Measurements from ENCODE around the gene ARFGEF3. TPM values are rescaled to one million over a fixed set of nuclear protein-coding genes. Genes with fewer than 3 reads are reported as not detected.
"Not testable (repeated sequence)": the region's sequence is repeated elsewhere in the genome, so short reads cannot be mapped to it uniquely, and the experiment has no call there.

Gene ARFGEF3
- polyA plus RNA-seq, 3 donors, result 5.7 to 6.7 (median 6.6) TPM

DNA sequence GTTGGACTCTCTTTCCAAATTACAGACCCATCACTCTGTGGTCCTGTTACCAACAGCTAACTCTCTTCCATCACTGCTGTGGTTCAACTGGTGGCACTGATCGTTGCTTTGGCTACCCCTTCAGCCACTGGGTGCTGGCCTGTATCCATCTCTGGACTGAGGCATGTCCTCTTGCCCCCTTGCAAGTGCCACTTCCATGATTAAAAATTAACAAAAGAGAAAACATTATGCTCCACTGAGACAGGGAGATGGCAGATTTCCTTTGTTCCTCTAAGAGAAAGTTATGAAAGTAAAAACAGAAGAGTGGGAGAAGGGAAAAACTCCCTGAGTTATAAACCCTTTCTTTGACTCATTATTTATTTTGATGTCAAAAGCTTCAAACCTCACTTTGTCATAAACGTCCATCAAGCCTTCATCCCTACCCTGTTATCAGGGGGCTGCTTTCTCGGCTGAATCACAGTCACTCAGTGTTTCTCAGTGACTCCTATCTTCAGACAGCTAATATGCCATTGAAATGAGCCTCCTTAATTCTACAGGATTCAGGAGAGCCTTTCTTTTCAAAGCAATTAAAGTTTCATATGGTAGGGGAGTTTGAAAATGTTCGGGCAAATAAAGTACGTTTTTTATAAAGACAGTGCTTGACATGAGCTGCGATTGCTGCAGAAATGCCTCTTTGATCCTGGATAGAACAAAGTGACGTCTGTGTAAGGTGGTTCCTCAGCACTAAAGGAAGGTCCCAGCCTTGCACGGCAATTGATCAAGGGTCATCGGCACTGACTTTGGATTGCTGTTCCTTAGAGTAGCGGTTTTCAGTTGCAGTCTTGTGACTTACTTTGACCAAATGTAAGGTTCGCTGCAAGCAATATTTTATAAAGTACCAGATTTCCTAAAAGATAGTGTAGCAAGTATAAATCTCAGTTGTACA lies 106.5 kb downstream of the ARFGEF3 start:
- no peak for DNase-seq

DNA sequence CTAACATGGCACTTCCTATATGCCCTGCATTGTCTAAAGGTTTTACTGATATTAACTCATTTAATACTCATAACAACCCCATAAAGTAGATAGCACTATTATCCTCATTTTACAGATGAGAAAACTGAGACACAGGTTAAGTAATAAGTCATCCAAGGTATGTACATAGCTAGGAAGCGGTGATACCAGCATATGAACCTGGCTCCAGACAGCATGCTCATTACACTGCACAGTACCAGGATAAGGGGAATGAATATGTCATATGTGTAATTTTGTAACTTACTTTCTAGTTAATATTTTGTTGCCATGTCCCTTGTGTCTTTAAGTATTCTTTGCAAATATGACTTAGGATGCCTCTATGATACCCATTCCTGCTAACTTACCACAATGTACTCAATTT lies 109.7 kb downstream of the ARFGEF3 start:
- no peak for DNase-seq

DNA sequence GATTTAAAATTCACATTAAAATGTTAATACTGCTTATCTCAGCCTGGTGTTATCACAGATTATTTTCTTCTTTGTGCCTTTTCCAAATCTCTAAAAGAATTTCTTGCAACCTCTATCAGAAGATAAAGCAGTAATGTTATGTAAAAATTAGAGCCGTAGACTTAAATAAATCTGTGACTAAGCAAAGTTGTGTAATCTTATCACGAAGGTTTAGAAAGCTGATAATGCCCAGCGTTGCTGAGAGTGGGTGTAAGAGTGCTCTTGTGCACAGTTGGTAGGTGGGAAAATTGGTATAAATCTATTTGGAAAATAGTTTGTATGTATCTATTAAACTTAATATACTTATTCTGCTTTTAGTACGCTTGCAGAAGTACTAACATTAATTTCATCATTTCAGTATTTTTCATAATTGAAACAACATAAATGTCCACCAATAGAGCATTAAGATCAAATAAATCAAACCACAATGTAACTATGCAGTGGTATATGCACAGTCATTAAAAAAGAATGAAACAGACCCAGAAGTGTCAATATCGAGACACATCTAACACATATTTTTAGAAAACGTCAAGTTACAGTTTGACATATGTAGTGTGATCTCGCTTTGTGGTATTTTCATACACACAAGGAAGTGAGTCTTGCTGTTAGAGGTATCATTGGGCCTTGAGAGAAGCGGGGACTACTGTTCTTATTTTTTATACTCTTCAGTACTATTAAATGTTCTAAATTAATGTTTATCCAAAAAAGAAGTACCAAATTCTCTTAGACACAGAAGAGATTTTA lies 111.0 kb downstream of the ARFGEF3 start:
- DNase-seq, result no peak

DNA sequence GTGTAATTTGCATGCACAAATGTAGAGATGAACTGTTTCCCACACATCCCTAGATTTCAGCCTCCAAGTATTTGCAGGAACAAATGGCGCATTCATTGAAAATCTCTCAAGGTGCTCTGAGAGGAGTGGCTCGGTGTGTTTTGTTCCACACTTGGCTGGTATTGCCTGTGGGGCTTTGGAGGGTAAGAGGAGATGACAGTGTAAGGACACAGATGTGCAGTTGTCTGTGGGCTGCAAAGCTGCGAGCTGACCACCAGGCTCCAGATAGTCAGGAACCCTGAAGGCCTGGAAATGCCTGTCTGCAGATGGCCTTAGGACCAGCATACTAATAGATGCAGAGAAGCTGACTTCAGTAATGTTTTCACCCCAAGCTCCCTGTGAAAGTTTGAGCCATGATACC lies 114.2 kb downstream of the ARFGEF3 start:
- DNase-seq, result no peak

DNA sequence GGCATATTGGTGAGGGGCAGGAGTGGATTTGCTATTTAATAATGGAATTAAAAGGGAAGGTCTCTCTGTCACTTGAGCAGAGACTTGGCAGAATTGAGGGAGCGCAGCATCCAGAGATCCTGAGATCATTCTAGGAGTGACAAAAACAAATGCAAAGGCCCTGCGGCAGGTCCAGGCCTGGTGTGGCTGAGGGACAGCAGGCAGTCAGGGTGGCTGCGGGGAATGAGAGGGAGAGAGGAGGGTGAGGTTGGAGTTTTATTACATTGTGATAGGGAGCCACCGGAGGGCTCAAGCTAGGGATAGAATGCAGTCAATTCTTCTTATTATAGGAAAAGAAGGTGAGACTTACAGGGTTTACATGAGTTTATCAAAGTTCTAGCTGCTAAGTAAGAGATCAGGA lies 116.1 kb downstream of the ARFGEF3 start:
- DNase-seq, result no peak

DNA sequence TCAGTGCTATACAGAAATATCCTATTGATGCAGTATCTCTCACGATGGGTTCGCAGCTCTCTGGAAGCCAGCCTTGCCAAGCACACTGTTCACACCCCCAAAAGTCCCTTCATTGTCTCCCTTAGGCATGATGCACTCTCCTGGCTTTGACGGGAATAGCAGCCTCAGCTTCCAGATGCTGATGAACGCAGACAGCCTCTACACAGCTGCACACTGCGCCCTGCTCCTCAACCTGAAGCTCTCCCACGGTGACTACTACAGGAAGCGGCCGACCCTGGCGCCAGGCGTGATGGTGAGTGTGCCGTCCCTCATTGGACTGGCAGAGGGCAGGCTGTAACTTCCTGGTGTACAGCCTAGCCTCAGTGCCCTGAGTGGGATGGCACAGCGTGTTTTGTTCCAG lies 116.6 kb downstream of the ARFGEF3 start:
- DNase-seq, result no peak

DNA sequence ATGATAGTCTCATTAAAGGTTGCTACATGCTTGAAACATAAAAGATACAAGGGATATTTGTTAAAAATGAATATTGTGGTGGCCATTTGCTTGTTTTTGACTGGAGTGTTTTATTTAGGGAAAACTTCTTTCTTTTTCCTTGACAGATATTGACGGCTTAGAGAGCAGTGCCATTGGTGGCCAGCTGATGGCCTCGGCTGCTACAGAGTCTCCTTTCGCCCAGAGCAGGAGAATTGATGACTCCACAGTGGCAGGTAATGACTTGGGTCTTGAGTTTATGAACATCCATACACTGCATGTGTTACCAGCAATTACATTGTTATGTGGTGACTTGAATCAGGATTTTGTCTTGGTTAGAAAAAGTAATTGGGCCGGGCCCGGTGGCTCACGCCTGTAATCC lies 124.1 kb downstream of the ARFGEF3 start:
- no peak for DNase-seq

DNA sequence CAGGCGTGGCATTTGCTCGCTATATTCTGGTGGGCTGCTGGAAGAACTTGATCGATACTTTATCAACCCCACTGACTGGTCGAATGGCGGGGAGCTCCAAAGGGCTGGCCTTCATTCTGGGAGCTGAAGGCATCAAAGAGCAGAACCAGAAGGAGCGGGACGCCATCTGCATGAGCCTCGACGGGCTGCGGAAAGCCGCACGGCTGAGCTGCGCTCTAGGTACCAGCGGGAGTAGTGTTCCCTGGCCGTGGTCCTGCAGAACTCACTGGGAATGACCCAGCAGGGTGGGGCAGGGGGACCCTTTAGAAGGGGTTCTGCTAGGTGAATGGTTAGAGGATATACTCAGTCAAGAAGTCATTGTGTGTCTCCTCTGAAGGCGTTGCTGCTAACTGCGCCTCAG lies 125.0 kb downstream of the ARFGEF3 start:
- DNase-seq, result no peak

DNA sequence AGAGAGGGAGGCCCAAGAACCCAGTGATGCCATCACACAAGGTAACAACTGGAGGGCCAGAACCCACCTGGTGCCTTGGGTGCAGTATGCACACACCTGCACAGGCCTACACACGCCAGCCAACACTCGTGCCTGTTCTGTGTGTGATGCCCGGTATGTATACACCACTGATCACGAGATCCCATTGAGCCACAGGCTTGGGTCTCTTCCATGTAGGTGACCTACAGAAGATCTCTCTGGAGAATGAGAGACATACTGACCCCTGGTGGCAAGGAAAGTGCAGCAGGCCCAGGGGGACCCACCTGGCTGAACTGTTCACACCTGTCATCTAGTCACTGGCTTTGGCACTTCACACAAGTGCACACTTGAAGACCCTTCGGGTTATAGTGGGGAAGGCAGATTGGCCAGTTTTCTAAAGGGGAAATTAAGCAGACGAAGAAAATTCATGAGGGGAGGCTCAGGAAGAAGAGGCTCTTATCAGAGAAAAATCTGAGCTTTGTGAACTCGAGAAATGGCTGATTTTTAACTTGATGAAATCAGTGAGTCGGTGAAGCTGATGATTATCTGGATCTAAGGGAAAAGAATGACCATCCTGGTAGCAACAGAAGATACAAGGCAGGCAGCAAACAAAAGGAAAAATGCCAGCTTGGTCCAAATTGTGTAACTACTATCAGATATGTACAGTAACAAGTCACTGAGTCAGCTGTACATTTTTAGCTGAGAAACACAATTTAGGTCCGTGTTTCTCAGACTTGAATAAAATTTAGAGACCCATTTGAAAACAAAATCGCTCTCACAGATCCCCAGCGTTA lies 125.6 kb downstream of the ARFGEF3 start:
- no peak for DNase-seq

DNA sequence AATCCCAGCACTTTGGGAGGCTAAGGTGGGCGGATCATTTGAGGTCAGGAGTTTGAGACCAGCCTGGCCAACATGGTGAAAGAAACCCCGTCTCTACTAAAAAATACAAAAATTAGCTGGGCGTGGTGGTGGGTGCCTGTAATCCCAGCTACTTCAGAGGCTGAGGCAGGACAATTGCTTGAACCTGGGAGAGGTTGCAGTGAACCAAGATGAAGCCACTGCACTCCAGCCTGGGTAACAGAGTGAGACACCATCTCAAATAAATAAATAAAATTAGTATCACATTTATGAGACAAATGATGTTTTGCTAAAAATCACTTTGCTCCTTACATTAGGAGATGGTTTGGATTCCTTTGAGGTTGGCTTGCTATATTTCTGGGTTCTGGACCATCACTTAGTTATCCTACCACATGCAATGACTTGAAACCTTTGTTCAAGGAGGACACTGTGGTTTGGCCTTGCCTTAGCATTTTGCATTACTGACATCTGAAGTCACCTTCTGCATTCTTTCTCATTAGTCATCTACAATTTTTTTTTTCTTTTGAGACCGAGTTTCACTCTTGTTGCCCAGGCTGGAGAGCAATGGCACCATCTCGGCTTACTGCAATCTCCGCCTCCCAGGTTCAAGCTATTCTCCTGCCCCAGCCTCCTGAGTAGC lies 126.8 kb downstream of the ARFGEF3 start:
- not testable (repeated sequence) for DNase-seq

DNA sequence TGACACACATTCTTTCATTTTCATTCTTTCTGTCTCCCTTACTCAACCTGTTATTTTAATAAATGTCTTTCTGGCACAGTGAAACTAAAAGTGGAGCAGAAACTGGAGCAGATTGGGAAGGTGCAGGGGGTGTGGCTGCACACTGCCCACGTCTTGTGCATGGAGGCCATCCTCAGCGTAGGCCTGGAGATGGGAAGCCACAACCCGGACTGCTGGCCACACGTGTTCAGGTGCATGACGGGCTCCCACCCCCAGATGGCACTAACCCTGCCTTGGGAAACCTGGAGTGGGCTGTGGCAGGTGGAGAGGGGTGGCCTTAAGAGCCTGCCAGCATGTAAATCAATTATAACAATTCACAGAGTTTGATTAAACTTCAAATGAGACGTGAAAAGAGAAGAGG lies 128.0 kb downstream of the ARFGEF3 start:
- no peak for DNase-seq

DNA sequence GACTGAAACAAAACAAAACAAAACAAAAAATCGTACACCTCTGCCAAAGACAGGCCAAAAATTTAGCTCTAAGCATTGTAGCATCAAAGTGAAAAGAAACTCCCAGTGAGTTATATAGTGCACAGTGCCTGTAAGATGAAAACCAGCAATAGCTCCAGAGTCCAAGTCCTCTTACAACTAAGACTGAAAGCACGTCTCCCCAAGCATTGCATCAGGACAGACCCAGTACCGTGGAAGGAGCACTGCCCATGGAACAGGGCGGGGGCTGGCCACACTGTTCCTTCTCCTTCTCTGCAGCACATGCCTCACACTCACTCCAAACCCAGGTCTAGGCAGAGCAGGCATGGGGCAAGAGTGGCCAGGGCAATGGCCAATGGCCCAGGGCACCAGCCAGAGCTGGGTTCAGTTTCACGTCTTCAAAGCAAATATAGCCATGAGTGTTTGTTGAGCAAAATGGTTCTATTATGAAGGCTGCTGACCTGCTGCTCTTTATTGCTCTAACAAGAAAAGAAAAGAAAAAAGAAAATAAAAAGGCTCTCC lies 128.8 kb downstream of the ARFGEF3 start:
- DNase-seq, result no peak

DNA sequence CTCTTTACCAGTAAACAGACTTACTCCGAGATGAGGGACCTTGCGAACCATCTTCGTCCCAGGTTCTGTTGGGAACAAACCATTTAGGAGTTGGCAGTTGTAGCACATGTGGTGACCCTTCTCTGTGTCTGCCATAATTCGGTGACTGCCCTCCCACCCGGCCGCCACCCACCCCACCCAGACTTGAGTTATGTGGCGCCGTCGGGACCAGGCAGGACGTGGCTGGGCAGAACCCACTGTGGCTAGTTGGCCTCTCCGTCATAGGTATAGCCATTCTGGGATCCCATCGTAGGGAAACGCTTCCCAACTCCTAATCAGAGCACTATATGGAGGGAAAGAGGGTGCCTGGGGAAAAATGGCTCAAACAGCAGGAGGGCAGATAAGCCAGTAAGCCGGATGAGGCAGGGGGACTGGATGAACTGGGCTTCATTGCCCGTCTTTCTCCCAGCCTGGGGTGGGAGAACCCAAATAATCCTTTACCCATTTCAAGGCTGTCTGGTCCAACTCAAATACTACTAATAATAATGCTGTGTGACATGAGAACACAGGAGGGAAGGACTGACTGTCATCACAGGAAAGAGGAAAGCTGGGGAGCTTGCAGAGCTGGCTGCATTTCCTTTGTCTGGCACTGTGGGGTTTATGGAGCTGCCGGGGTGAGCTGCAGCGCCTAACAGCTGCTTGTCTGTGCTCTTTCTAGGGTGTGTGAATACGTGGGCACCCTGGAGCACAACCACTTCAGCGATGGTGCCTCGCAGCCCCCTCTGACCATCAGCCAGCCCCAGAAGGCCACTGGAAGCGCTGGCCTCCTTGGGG lies 129.5 kb downstream of the ARFGEF3 start:
- DNase-seq, result no peak

DNA sequence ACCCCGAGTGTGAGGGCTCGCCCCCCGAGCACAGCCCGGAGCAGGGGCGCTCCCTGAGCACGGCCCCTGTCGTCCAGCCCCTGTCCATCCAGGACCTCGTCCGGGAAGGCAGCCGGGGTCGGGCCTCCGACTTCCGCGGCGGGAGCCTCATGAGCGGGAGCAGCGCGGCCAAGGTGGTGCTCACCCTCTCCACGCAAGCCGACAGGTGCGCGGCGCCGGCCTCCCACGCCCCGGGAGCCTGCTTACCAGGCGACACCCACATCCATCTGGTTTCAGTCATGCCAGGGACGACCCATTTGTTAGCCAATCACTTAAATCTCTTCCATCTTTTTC lies 130.1 kb downstream of the ARFGEF3 start:
- no peak for DNase-seq

DNA sequence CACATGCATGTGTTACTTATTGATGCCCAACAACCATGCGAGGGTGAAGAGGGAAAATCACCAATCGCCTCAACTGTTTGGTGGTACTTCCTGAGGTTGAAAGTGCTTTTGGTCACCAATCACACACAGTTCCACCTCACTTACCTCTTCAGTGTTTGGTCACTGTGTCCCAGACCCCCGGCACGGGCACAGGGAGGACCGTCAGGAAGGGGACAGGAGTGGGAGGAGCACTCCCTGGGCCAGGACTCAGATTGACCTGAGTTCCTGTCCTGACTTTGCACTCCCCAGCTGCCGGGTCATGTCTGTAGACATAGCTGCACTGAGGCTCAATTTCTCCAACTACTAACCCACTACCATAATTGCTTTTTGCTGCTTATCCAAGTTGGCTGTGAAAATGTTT lies 130.7 kb downstream of the ARFGEF3 start:
- DNase-seq, result no peak

DNA sequence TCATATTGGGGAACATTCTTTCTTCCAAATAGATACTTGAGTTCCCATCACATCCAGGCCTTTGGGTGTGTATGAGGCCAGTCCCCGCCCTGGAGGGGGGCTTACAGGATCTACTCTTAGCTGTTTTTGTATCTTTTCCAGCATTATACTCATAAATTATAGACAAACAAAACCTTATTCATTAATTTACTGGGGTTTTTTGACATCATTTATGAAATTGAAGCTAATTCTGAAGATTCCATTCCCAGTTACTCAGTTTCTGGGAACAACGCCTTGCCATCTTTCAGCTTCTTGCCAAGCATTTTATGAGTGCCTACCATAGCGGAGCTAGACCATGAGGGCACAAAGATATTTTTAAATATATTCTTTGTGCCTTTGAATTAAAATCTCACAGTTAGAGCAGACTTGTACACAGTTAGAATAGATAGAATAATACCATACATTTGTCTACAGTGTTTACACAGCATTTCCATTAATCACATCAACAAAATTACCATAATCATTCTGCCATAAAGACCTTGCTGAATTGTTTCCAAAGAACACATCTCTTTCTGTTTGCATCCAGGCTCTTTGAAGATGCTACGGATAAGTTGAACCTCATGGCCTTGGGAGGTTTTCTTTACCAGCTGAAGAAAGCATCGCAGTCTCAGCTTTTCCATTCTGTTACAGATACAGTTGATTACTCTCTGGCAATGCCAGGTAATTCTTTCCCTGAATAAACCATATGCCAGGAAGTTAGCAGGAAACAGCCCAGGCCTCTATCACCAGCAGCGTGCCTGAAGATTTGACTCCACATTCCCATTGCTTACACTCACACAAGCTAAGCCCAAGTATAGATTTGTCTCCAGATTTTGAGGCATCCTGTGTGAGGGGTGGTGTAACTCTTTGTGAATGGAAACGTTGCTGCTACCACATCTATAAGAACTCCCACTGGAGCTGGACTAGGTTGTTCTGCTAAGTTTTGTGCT lies 132.0 kb downstream of the ARFGEF3 start:
- no peak for DNase-seq

DNA sequence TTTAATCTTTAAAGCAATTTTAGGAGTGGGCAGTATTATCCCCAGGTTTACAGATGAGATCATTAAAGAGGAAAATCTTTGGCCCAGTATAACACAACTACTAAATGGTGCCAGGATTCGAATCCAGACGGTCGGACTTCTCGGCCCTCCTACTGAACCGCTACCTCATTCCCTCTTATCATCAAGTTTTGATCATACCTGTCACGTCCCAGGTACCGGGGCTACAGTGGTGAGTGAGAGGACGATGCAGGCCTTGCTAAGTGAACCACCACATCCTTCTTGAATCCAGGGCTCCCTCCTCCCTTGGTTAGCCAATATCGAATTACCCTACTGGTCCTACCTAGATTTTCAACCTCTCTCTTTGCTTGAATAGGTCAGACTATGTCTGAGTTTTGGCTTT lies 134.6 kb downstream of the ARFGEF3 start:
- no peak for DNase-seq

DNA sequence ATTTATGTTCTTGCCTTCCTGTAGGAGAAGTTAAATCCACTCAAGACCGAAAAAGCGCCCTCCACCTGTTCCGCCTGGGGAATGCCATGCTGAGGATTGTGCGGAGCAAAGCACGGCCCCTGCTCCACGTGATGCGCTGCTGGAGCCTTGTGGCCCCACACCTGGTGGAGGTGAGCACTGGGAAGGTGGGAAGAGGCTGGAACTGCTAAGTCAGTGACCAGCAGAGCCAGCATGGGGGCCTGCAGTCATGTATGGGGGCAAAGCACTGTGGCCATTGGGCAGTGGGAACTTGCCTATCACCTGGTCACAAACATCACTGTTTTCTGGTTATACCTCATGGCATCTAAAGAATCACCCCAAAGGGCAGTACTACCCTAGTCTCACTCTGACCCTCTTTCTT lies 135.0 kb downstream of the ARFGEF3 start:
- DNase-seq, result no peak

DNA sequence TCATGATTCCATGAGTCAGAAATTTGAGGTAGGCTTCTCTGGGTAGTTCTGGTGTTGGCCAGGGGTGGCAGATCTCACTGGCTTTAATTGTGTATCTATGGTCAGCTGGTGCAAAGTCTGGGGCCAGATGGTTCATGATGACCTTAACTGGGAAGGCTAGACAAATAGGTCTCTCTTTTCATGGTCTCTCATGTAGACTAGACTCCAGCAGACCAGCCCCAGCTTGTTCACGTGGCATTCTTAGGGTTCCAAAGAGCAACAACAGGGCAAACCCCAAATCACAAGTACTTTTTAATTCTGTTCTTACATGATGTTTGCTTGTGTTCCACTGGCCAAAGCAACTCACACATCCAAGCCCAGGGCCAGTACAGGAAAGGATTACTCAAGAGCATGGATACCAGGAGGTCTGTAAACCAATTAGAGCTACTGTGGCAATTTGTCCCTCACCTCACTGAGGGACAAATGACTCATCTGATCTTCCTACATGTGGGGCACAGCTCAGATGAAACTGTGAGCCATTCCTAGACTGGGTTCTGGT lies 136.1 kb downstream of the ARFGEF3 start:
- DNase-seq, result no peak

All from renal pelvis (tissue), 4 donors.